PC-3 (cell line): Measurements from ENCODE around the gene STARD5. TPM values are rescaled to one million over a fixed set of nuclear protein-coding genes. Genes with fewer than 3 reads are reported as not detected.

ENCODE experiments used
- ATAC-seq: fragments of 200-7000 bp; cut with Tn5 transposase; 2 replicates; pipeline ENCODE4 v1.9.1; 2020; ENCODE audit warnings: mild to moderate bottlenecking, moderate library complexity
- BruUV-seq: library from RNA; stranded (reverse); fragments of 400-500 nt; replicated peaks from 2 replicates; lab custom pipeline; 2021; lab: Mats Ljungman, UMichigan
- CTCF ChIA-PET: fragments of 300-600 bp; sonication (Branson Sonifier 250); formaldehyde crosslinking; loops from one replicate; lab custom pipeline; 2022; ENCODE audit warnings: antibody characterized with exemption; lab: Charles Lee
- POLR2A ChIA-PET: fragments of 300-600 bp; sonication (Branson Sonifier 250); formaldehyde crosslinking; loops from one replicate; lab custom pipeline; 2022; ENCODE audit warnings: antibody characterized with exemption; ENCODE audit not compliant: unreplicated experiment; lab: Charles Lee
- DNase-seq: peaks from one replicate; pipeline ENCODE4 v3.0.0-alpha.2; 2015
- H2AFZ ChIP-seq: fragments of 300-600 bp; sonication (generic); 2 replicates; pipeline ENCODE4 v1.6.0; 2016; ENCODE audit warnings: antibody characterized with exemption, low read length
- H3F3A ChIP-seq: fragments of 300-600 bp; sonication (generic); one replicate; pipeline ENCODE4 v1.6.0; 2017; ENCODE audit warnings: antibody characterized with exemption, low read length, control low read depth, mild to moderate bottlenecking; ENCODE audit not compliant: unreplicated experiment
- H3K27ac ChIP-seq: fragments of 300-600 bp; sonication (generic); 2 replicates; pipeline ENCODE4 v1.5.1; 2016; ENCODE audit warnings: mild to moderate bottlenecking, low read length
- H3K27me3 ChIP-seq: fragments of 300-600 bp; sonication (generic); 2 replicates; pipeline ENCODE4 v1.6.1; 2016; ENCODE audit warnings: low read length, mixed read lengths
- H3K36me3 ChIP-seq: fragments of 300-600 bp; sonication (generic); 2 replicates; pipeline ENCODE4 v1.6.1; 2016; ENCODE audit warnings: low read depth, mixed run types, low read length, mixed read lengths
- H3K4me1 ChIP-seq: fragments of 300-600 bp; sonication (generic); 2 replicates; pipeline ENCODE4 v1.5.1; 2016; ENCODE audit warnings: low read length; ENCODE audit not compliant: insufficient read depth
- H3K4me2 ChIP-seq: fragments of 300-600 bp; sonication (generic); 2 replicates; pipeline ENCODE4 v1.6.0; 2016; ENCODE audit warnings: low read length
- H3K4me3 ChIP-seq: fragments of 300-600 bp; sonication (generic); 2 replicates; pipeline ENCODE4 v1.5.1; 2016; ENCODE audit warnings: mild to moderate bottlenecking, low read length, mixed read lengths
- H3K79me2 ChIP-seq: fragments of 300-600 bp; sonication (generic); 2 replicates; pipeline ENCODE4 v1.6.1; 2017; ENCODE audit warnings: low read length, mixed read lengths
- H3K9ac ChIP-seq: fragments of 300-600 bp; sonication (generic); 2 replicates; pipeline ENCODE4 v1.6.0; 2016; ENCODE audit warnings: mild to moderate bottlenecking, low read length
- H3K9me2 ChIP-seq: fragments of 300-600 bp; sonication (generic); replicated peaks from 2 replicates; pipeline ENCODE4 v1.6.1; 2016; ENCODE audit warnings: mixed run types, low read length, mixed read lengths
- H3K9me3 ChIP-seq: fragments of 300-600 bp; sonication (generic); 2 replicates; pipeline ENCODE4 v1.6.1; 2016; ENCODE audit warnings: low read length, mixed read lengths
- H4K20me1 ChIP-seq: fragments of 300-600 bp; sonication (generic); 2 replicates; pipeline ENCODE4 v1.6.1; 2016; ENCODE audit warnings: low read length, mixed read lengths
- CTCF ChIP-seq: fragments of 300-600 bp; sonication (generic); conservative IDR thresholded peaks from 2 replicates; pipeline ENCODE4 v1.5.1; 2017; ENCODE audit warnings: antibody characterized with exemption, low read depth, mild to moderate bottlenecking, low read length
- EZH2 ChIP-seq: fragments of 300-600 bp; sonication (generic); IDR thresholded peaks from one replicate; pipeline ENCODE4 v1.6.1; 2017; ENCODE audit warnings: antibody characterized with exemption, mild to moderate bottlenecking, low read length; ENCODE audit not compliant: unreplicated experiment
- EZH2phosphoT487 ChIP-seq: fragments of 300-600 bp; sonication (generic); IDR thresholded peaks from 2 replicates; pipeline ENCODE4 v1.6.1; 2018; ENCODE audit warnings: mild to moderate bottlenecking, antibody characterized with exemption, low read length, borderline replicate concordance
- intact Hi-C: fragments of 100-400 bp; cut with micrococcal nuclease; formaldehyde crosslinking; loops from 2 replicates; pipeline ENCODE4 v1.9.0; 2023
- total RNA-seq: library from RNA; depleted of rRNA; stranded (reverse); fragments of >200 nt; gene quantifications from 2 replicates; pipeline ENCODE4 v1.2.3, GENCODE V29; 2014; rRNA removed

The STARD5 gene
- total RNA-seq, 1 experiment from 2014 or later = 5.9 TPM

- CTCF ChIA-PET = no interaction called here
- TF ChIP-seq EZH2 (no peak), EZH2phosphoT487 (no peak), CTCF (no peak)
- Histone ChIP-seq H3K4me2 (no peak overlapping the region), H3K27ac (no peak overlapping the region), H3K9me3 (no peaks in the 10 kb centered on the region), H3K4me3 (no peak overlapping the region), H3K4me1 (no peaks in the 10 kb centered on the region), H3K9me2 (no peaks in the 10 kb centered on the region), H3K79me2 (no peaks in the 10 kb centered on the region), H4K20me1 (no peaks in the 10 kb centered on the region), H3F3A (no peaks in the 10 kb centered on the region), H2AFZ (no peak overlapping the region), H3K27me3 (peaks cover 30% of the 10 kb centered on the region), H3K36me3 (no peaks in the 10 kb centered on the region), H3K9ac (no peak overlapping the region)
- BruUV-seq = no TSS peak
- DNase-seq (no peak), ATAC-seq (no peak)
- intact Hi-C loops = loop anchor here (10.0 kb wide), 1 partner anchor 255 kb away; the partner anchor contains the start of gene TLNRD1
- POLR2A ChIA-PET = no interaction called here
Observed at GRCh38 chr15:81259760-81260298, 64.1 kb downstream of the STARD5 start.

Other genes with a start within 250 kb of the STARD5 start
- gene CFAP161, start 189.9 kb downstream of the STARD5 start, total RNA-seq = 0.52 and 0.55 TPM in 2 replicates
- 0.04 TPM in 1 of 2 replicates, not detected in the other for gene IL16, start 127.3 kb downstream of the STARD5 start, total RNA-seq
- gene TMC3, start 50.1 kb upstream of the STARD5 start, total RNA-seq = not detected in 2 replicates